Kidney glomerular epithelial cell (primary cell): ENCODE measurements around the gene CAMSAP1.

Experiments
- DNase-seq: peaks from one replicate; lab custom pipeline; 2025; lab: John Stamatoyannopoulos, UW

CAMSAP1 gene

GRCh38 chr9:135774239-135774747 is 133.1 kb downstream of the CAMSAP1 start:
- DNase-seq = no peak

GRCh38 chr9:135773530-135774238 is 133.7 kb downstream of the CAMSAP1 start:
- no peak for DNase-seq

- no peak for DNase-seq
These were observed 134.4 kb downstream of the CAMSAP1 start for GRCh38 chr9:135772702-135773493.

- no peak for DNase-seq
These were observed 135.2 kb downstream of the CAMSAP1 start for GRCh38 chr9:135772056-135772646.

GRCh38 chr9:135771401-135772051 is 135.8 kb downstream of the CAMSAP1 start:
- DNase-seq = no peak

GRCh38 chr9:135770771-135771170 is 136.6 kb downstream of the CAMSAP1 start:
- DNase-seq = no peak

GRCh38 chr9:135770203-135770535 is 137.2 kb downstream of the CAMSAP1 start:
- DNase-seq = no peak

GRCh38 chr9:135769489-135770202 is 137.7 kb downstream of the CAMSAP1 start:
- DNase-seq = no peak

GRCh38 chr9:135768516-135769218 is 138.7 kb downstream of the CAMSAP1 start:
- no peak for DNase-seq

- DNase-seq = no peak
These were observed 140.6 kb downstream of the CAMSAP1 start for GRCh38 chr9:135766707-135767106.

GRCh38 chr9:135766251-135766650 is 141.1 kb downstream of the CAMSAP1 start:
- no peak for DNase-seq

- no peak for DNase-seq
These were observed 141.9 kb downstream of the CAMSAP1 start for GRCh38 chr9:135765416-135765815.

- DNase-seq = no peak
These were observed 142.6 kb downstream of the CAMSAP1 start for GRCh38 chr9:135764731-135765130.

GRCh38 chr9:135763716-135764446 is 143.5 kb downstream of the CAMSAP1 start:
- DNase-seq = no peak

- DNase-seq = no peak
These were observed 144.4 kb downstream of the CAMSAP1 start for GRCh38 chr9:135762921-135763320.

- DNase-seq = no peak
These were observed 145.5 kb downstream of the CAMSAP1 start for GRCh38 chr9:135761845-135762168.

GRCh38 chr9:135761150-135761844 is 146.0 kb downstream of the CAMSAP1 start:
- DNase-seq = no peak

GRCh38 chr9:135760465-135760864 is 146.9 kb downstream of the CAMSAP1 start:
- DNase-seq = no peak

GRCh38 chr9:135759676-135760300 is 147.6 kb downstream of the CAMSAP1 start:
- no peak for DNase-seq
